ENCODE measurements around the gene TRMT44.

TRMT44 gene

DNA sequence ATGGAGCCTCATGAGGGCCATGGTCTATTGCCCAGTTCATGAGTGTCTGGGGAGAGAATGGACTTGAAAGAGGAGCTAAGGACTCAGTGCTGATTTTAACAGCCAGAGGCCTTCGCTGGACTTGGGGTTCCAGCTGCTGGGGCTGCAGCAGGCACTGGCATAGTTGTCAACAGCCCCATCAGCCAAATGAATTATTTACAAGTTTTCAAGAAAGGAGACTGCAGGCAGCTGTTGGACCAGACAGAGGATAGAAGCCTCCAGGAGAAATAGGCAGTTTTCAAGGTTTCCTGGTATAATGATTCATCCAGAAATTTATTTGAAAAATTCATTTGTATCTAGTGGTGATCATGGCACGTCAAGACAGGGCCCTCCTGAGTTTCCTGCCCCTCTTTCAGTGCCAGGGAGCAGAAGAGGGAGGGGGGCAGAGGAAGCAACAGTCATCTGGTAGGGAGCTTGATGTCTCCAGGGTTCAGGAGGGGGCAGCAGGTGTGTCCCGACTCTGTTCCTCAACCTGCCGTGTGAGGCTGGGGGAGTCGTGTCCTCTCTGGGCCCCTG, 76.5 kb downstream of the TRMT44 start:
- DNase-seq: no peak

GRCh38 chr4:8517946-8518345, 77.4 kb downstream of the TRMT44 start:
- DNase-seq: no peak

- DNase-seq: no peak
Observed at GRCh38 chr4:8522160-8523120, 81.9 kb downstream of the TRMT44 start.

GRCh38 chr4:8523175-8523574, 82.6 kb downstream of the TRMT44 start:
- no peak for DNase-seq

DNA sequence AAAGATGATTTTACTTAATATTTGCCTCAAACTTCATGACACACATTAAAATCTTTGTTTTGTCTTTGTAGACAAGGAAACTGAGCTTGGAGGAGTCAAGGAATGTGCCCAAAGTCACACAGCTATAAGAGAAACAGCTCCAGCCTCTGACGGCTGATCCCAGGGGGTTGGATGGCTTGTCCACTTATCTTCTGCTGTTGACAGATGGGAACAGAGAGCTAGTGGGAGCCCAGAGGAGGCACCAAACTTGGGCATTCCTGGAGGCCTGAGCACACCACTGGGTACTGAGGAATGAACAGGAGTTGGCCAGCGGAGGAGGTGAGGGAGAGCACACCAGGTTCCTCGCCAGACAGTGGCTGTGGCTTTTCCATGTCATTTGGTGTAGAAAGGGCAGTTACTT, 83.2 kb downstream of the TRMT44 start:
- DNase-seq: no peak

- DNase-seq: no peak
Observed at GRCh38 chr4:8524595-8525382, 84.2 kb downstream of the TRMT44 start.

DNA sequence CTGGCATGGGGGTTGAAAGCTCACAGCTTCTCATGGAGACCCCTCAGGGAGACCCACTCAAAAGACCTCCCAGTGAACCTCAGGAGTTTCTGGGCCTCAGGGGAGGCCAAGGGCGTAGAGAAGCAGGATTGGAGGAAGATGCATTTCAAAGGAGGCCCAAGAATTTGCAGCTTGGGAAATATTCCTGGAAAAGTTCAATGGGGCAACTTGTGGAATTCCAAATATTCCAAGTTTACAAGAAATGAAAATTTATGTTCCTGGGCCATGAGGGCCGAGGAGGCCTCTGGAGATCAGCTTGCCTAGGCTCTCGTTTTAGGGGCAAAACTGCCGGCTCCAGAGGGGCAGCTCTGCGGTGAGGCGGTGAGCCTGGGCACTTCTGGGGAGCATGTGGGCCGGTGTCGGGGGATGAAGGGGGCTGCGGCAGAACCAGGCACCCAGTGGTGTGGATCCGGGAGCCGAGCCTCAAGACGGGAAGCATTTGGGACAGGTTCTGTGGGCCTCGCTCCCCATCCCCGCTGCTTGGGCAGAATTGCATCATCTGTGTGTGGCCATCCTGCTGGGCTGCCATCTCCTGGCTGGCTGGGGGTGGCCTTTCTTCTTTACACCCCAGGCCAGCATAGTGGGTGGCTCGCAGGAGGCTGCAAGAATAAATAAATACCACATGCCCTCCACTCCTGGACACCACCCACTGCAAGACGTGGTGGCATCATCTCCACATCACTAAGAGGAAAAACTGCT, 85.0 kb downstream of the TRMT44 start:
- DNase-seq: no peak

Data from NCI-H1092 (cell line).